Psoas muscle (tissue), 8 donors: Measurements from ENCODE around the gene NT5C3B. TPM values are rescaled to one million over a fixed set of nuclear protein-coding genes. Genes with fewer than 3 reads are reported as not detected.

ENCODE experiments used
- ATAC-seq, 4 donors: fragments of 200-7000 bp; cut with Tn5 transposase; one replicate each; pipeline ENCODE4 v1.9.1; 2020; ENCODE audit warnings: moderate library complexity in 3 of 4, mild to moderate bottlenecking in 2 of 4
- DNase-seq, 2 donors: peaks; one replicate each; pipeline ENCODE4 v3.0.0-alpha.2; 2020
- H3K27ac ChIP-seq: fragments of 200-600 bp; one replicate; pipeline ENCODE4 v1.8.0; 2022
- H3K27me3 ChIP-seq, 3 donors: fragments of 200-600 bp in 1 of 3; one replicate each; pipeline versions ENCODE4 v1.6.1 to v1.8.0; 2013 to 2022; ENCODE audit warnings: low read length in 2 of 3, mild to moderate bottlenecking in 2 of 3, moderate library complexity in 1 of 3; ENCODE audit not compliant: insufficient read depth in 3 of 3
- H3K36me3 ChIP-seq, 2 donors: fragments of 200-600 bp in 1 of 2; one replicate each; pipeline versions ENCODE4 v1.6.1 to v1.8.0; 2013 to 2022; ENCODE audit warnings: low read depth in 1 of 2, mild to moderate bottlenecking in 1 of 2, moderate library complexity in 1 of 2; ENCODE audit not compliant: insufficient read depth in 1 of 2
- H3K4me1 ChIP-seq: fragments of 200-600 bp; one replicate; pipeline ENCODE4 v1.8.0; 2022
- H3K4me3 ChIP-seq: fragments of 200-600 bp; one replicate; pipeline ENCODE4 v1.8.0; 2022; ENCODE audit warnings: mild to moderate bottlenecking
- H3K9me3 ChIP-seq: fragments of 200-600 bp; one replicate; pipeline ENCODE4 v1.8.0; 2022
- WGBS, 3 donors: extraction: QIAGEN DNeasy Blood & Tissue Kit; methylation state at CpG; one replicate each; pipeline versions ENCODE4 v1.1.6 to v1.1.7; 2013; 5-methylcytosine and 5-hydroxymethylcytosine counted together
- intact Hi-C, 2 donors: fragments of 100-400 bp; cut with DNase I; formaldehyde crosslinking; loops; one replicate each; pipeline versions ENCODE4 v1.11.0 to v1.14.2; 2022
- polyA plus RNA-seq, 3 donors: library from polyadenylated mRNA; stranded (reverse); fragments of 200-250 nt; gene quantifications; one replicate each; pipeline ENCODE4 v1.2.3, GENCODE V29; 2013
- total RNA-seq, 4 donors: library from RNA; stranded (reverse); fragmentation: NEBNext Ultra II Directional in 2 of 4; extraction: Animal tissue kit (Norgen Biotek cat#: 25700) in 2 of 4; gene quantifications; one replicate each; pipeline versions ENCODE4 v1.2.1 to v1.2.4, GENCODE V29; 2021 to 2023
- TF ChIP-seq, protein P1 (sequence below): fragments of 200-600 bp; IDR thresholded peaks from one replicate; pipeline ENCODE4 v1.8.0; 2022; ENCODE audit warnings: antibody characterized with exemption
- donor health status: healthy with polysubstance abuse.
- donor health status: DM: no; HTN: no; CAD: no; lungs with moderate emphysema.
- donor health status: Bipolar disorder and iron deficiency.
- donor health status: healthy.
- donor health status: DM: yes; HTN: yes; CAD: no.
- donor health status: DM: no; HTN: no; CAD: no.
- donor health status: DM: no; HTN: no; CAD: no.
- donor health status: DM: yes; HTN: yes; CAD: no.

Gene NT5C3B
- total and polyA plus RNA-seq, 7 donors = 12.2 to 27.5 (median 18.6) TPM

DNA sequence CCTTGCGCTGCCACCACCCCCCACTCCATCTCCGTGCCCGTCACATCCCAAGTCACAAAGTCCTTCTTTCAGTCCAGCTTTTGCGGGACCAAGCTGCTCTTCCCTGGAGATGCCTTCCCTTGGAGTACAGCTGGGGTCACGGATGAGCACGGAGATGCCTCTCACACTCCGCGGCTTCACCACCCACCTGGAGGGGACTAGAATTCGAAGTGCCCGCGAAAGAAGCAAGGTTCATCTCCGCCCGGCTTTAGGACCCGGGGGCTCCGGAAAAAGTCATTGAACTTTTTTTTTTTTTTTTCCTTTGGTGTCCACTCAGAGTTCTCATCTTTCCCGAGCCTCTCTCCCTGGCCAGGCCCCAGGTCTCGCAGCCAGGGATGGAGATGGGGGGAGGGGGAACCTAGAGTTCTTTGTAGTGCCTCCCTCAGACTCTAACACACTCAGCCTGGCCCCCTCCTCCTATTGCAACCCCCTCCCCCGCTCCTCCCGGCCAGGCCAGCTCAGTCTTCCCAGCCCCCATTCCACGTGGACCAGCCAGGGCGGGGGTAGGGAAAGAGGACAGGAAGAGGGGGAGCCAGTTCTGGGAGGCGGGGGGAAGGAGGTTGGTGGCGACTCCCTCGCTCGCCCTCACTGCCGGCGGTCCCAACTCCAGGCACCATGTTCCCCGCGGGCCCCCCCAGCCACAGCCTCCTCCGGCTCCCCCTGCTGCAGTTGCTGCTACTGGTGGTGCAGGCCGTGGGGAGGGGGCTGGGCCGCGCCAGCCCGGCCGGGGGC lies 23.5 kb downstream of the NT5C3B start, which contains the start of gene FKBP10:
FKBP10 (plus strand) TSS at position 624 of the 771 bp plus-strand sequence; CDS start at position 655, 31 bp downstream.
- 2 to 4% (median 2%) methylated on average over 23 to 35 of the region's 35 CpGs for WGBS, 3 donors
- DNase-seq (peak; percentile 74 to 80), ATAC-seq (peak; percentile 29 to 78 (median 49))
- Histone ChIP-seq H3K9me3 (no peaks in the 10 kb centered on the region), H3K27me3 (no peaks in the 10 kb centered on the region), H3K27ac (peak within 1 kb of the TSS; percentile 4), H3K36me3 (no peaks in the 10 kb centered on the region), H3K4me1 (no peaks in the 10 kb centered on the region), H3K4me3 (peak within 1 kb of the TSS; percentile 82)
- TF ChIP-seq, protein P1, sequence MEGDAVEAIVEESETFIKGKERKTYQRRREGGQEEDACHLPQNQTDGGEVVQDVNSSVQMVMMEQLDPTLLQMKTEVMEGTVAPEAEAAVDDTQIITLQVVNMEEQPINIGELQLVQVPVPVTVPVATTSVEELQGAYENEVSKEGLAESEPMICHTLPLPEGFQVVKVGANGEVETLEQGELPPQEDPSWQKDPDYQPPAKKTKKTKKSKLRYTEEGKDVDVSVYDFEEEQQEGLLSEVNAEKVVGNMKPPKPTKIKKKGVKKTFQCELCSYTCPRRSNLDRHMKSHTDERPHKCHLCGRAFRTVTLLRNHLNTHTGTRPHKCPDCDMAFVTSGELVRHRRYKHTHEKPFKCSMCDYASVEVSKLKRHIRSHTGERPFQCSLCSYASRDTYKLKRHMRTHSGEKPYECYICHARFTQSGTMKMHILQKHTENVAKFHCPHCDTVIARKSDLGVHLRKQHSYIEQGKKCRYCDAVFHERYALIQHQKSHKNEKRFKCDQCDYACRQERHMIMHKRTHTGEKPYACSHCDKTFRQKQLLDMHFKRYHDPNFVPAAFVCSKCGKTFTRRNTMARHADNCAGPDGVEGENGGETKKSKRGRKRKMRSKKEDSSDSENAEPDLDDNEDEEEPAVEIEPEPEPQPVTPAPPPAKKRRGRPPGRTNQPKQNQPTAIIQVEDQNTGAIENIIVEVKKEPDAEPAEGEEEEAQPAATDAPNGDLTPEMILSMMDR = no peak
- intact Hi-C loops = no loop called here

DNA sequence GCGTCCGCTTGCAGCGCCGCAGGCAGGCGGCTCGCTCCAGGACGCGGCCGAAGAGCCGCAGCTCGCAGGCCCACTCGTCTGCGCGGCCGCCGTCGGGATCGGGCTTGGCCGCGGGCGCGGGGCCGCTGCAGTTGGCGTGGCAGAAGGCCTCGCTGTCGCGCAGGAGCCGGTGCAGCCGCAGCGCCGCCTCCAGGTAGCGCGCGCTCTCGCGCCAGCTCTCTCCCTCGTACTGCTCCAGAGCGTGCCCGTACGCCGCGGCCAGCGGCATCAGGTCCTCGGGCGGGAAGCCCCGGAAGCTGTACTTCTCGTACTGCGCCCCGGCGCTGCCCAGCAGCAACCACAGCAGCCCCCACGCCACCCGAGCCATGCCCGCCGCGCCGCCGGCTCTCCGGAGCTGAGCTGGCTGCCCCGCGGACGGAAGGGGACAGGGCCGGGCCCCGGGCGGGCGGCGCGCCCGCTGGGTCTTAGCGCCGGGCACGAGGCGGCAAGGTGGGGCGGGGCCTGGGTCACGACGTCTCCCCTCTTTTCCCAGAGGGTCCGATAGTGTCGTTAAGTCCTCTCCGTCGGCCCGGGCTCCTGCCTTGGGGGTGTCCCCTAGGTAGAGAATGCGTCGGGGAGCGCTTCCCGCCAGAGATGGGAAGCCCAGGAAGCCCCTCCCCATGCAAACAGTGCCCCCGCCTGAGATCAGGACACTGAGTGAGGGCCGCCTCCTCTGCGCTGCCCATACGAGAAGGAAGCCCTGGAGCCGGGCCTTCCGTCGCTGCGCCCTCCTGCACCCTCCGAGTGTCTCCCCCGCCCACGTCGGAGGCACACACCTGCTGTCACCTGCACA lies 24.3 kb downstream of the NT5C3B start, which contains the start of gene P3H4:
P3H4 (minus strand) TSS at position 401 of the 832 bp plus-strand sequence; CDS start at position 367, 34 bp downstream.
- WGBS, 3 donors = 0 to 1% (median 1%) methylated on average over 33 to 96 of the region's 96 CpGs
- H3K4me3 ChIP-seq = peak within 1 kb of the TSS; percentile 82
- intact Hi-C loops = no loop called here

DNA sequence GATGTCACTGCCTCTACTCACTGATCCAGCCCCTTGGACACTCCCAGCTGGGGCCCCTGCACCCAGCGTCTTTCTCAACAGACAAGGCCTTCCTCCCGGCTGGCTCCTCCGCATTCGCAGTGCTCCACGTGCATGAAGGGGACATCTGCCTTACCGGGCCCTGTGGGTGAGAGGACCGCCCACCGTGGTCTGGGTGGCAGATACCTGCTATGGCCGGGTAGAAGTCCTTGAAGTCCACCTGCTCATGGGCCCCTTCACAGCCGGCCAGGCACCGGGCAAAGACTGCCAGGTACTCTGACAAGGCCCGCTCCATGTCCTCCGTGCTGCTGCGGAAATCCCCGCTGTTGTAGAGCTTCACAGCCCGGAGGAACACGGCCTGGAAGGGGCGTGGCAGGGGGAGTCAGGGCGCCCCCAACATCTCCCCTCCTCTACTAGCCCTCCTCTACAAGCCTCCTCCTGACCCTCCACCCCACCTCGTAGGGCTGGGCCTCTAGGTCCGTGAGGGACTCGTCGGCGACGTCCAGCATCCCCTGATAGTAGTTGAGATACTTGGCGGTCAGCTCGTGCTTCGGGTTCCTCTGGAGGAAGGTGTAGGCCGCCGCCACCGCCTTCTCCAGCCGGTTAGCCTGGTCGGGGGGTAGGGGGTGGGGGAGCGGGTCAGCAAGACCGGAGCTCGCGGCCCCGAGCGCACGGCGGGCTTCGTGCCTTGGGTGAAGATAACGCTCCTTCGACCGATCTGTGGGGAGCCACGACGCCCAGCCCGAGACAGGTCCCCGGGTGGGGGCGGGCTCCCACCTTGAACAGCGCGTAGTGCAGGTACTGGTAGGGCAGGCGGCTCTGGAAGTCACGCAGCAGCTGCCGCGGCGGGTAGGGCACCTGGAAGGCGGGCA lies 25.1 kb downstream of the NT5C3B start:
- intact Hi-C loops = no loop called here
- no peaks in the 10 kb centered on the region for H3K9me3 ChIP-seq
- no peaks in the 10 kb centered on the region for H3K36me3 ChIP-seq
- no peak for DNase-seq
- TF ChIP-seq, protein P1 = no peak
- H3K4me3 ChIP-seq = peak overlapping the region; percentile 82
- 25 to 27% (median 25%) methylated on average over 56 to 58 of the region's 58 CpGs for WGBS, 3 donors
- no peak overlapping the region for H3K27ac ChIP-seq
- no peak for ATAC-seq
- H3K27me3 ChIP-seq = no peaks in the 10 kb centered on the region
- H3K4me1 ChIP-seq = no peaks in the 10 kb centered on the region

More for the DNA sequence above, 24.3 kb downstream of the NT5C3B start, which contains the start of gene P3H4:
- no peaks in the 10 kb centered on the region for H3K4me1 ChIP-seq
- no peaks in the 10 kb centered on the region for H3K27me3 ChIP-seq
- peak within 1 kb of the TSS; percentile 4 for H3K27ac ChIP-seq
- TF ChIP-seq, protein P1 = peak; percentile 64
- no peaks in the 10 kb centered on the region for H3K36me3 ChIP-seq
- ATAC-seq (peak; percentile 79 to 88 (median 86)), DNase-seq (peak; percentile 78 to 89)
- H3K9me3 ChIP-seq = no peaks in the 10 kb centered on the region

DNA sequence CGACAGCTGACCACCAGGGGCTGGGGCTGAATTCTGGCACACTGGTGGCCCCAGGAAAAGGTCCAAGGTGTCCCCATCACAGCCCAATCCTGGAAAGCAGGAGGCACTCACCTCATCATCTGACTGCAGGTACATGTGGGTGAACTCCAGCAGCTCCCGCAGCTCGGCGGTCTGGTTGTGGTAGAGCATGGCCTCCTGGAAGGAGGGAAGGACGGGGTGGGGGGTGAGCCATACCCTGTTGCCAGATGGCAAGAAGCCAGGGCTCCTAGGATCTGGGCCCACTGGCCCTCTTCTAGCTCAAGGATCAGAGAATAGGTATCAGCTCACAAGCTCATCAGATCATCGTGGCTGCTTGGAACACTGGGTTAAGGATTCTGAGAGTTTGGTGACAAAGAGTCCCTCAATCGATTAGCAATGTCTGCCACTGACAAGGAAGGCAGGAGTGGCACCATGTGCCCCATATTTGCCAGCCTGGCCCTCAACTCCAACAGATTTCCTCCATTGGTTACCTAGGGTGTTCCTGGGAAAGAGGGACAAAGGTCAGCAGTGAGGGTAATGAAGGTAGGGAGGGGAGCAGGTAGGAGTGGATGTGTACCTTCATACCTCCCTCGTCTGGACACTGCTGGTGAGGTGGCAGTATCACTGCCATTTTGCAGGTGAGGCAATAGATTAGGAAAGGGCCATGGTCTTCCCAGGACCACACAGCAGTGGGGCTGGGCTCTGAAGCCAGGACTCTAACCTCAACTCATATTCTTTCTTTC lies 29.2 kb downstream of the NT5C3B start:
- intact Hi-C loops = no loop called here

More for the DNA sequence above, 29.2 kb downstream of the NT5C3B start:
- Histone ChIP-seq H3K36me3 (no peaks in the 10 kb centered on the region), H3K4me1 (no peaks in the 10 kb centered on the region), H3K27ac (no peak overlapping the region), H3K27me3 (no peaks in the 10 kb centered on the region), H3K4me3 (no peak overlapping the region), H3K9me3 (no peaks in the 10 kb centered on the region)
- DNase-seq = no peak
- 82 to 89% (median 85%) methylated on average over 8 of the region's 8 CpGs for WGBS, 3 donors
- ATAC-seq = no peak
- TF ChIP-seq, protein P1 = no peak
